GM18517 (cell line): ENCODE results near the gene NUF2.
"Not testable (repeated sequence)": the region's sequence is repeated elsewhere in the genome, so short reads cannot be mapped to it uniquely, and the experiment has no call there.

Source experiments
- ATAC-seq: cut with Tn5 transposase; IDR thresholded peaks from one replicate; pipeline ENCODE4 v1.9.1; 2021; ENCODE audit warnings: mild to moderate bottlenecking, moderate library complexity; ENCODE audit not compliant: unreplicated experiment

NUF2 gene

GRCh38 chr1:163331116-163331515, 9.4 kb downstream of the NUF2 start:
- no peak for ATAC-seq

- no peak for ATAC-seq
Observed at GRCh38 chr1:163335216-163335615, 13.5 kb downstream of the NUF2 start.

GRCh38 chr1:163337631-163338030, 15.9 kb downstream of the NUF2 start:
- ATAC-seq = no peak

- no peak for ATAC-seq
Observed at GRCh38 chr1:163346326-163346870, 24.6 kb downstream of the NUF2 start.

GRCh38 chr1:163347106-163347505, 25.4 kb downstream of the NUF2 start:
- no peak for ATAC-seq

GRCh38 chr1:163351912-163352311, 30.2 kb downstream of the NUF2 start:
- ATAC-seq = no peak

- ATAC-seq = no peak
Observed at GRCh38 chr1:163357378-163357777, 35.6 kb downstream of the NUF2 start.

GRCh38 chr1:163358172-163358571, 36.4 kb downstream of the NUF2 start:
- not testable (repeated sequence) for ATAC-seq

- ATAC-seq = no peak
Observed at GRCh38 chr1:163361123-163361934, 39.6 kb downstream of the NUF2 start.

- no peak for ATAC-seq
Observed at GRCh38 chr1:163365186-163365585, 43.4 kb downstream of the NUF2 start.

- ATAC-seq = no peak
Observed at GRCh38 chr1:163366555-163366954, 44.8 kb downstream of the NUF2 start.

GRCh38 chr1:163367721-163368120, 46.0 kb downstream of the NUF2 start:
- no peak for ATAC-seq

- ATAC-seq = no peak
Observed at GRCh38 chr1:163372576-163372975, 50.8 kb downstream of the NUF2 start.

- ATAC-seq = no peak
Observed at GRCh38 chr1:163378554-163378953, 56.8 kb downstream of the NUF2 start.

- ATAC-seq = no peak
Observed at GRCh38 chr1:163379801-163380200, 58.0 kb downstream of the NUF2 start.

GRCh38 chr1:163381487-163382184, 59.9 kb downstream of the NUF2 start:
- no peak for ATAC-seq

- ATAC-seq = no peak
Observed at GRCh38 chr1:163382395-163382794, 60.6 kb downstream of the NUF2 start.

GRCh38 chr1:163387146-163387545, 65.4 kb downstream of the NUF2 start:
- no peak for ATAC-seq

- no peak for ATAC-seq
Observed at GRCh38 chr1:163388970-163389369, 67.2 kb downstream of the NUF2 start.

GRCh38 chr1:163395790-163396189, 74.0 kb downstream of the NUF2 start:
- no peak for ATAC-seq

- no peak for ATAC-seq
Observed at GRCh38 chr1:163397451-163398200, 75.9 kb downstream of the NUF2 start.
